H1 (cell line): ENCODE data around the gene MCUB. TPM values are rescaled to one million over a fixed set of nuclear protein-coding genes. Genes with fewer than 3 reads are reported as not detected.

Experiments used
- SIRT6 ChIP-seq: IDR thresholded peaks from one replicate; pipeline ENCODE4 v1.7.1; 2012; ENCODE audit warnings: low read length, inconsistent platforms
- polyA plus RNA-seq, 7 experiments: library from polyadenylated mRNA; depleted of rRNA in 3 of 7; stranded (reverse) in 5 of 7; unstranded in 2 of 7; fragments of >200 nt in 5 of 7; fragments of 200-250 nt in 2 of 7; gene quantifications; 1 replicate in 5 of 7; 2 replicates in 1 of 7; 4 replicates in 1 of 7; pipeline versions ENCODE4 v1.2.1 to v1.2.3, GENCODE V29; 2011 to 2013; ENCODE audit warnings: missing spikeins in 2 of 7, mixed read lengths in 2 of 7
- total RNA-seq: library from RNA; stranded (reverse); fragmentation: NEBNext Ultra II Directional; extraction: Animal tissue kit (Norgen Biotek cat#: 25700); gene quantifications from 2 replicates; pipeline ENCODE4 v1.2.1, GENCODE V29; 2021

The MCUB gene
- total and polyA plus RNA-seq, 2 of the 8 experiments (the other 6 are each of a cell fraction or from before 2014, with no cell fraction given): 15.2 to 19.4 TPM

DNA sequence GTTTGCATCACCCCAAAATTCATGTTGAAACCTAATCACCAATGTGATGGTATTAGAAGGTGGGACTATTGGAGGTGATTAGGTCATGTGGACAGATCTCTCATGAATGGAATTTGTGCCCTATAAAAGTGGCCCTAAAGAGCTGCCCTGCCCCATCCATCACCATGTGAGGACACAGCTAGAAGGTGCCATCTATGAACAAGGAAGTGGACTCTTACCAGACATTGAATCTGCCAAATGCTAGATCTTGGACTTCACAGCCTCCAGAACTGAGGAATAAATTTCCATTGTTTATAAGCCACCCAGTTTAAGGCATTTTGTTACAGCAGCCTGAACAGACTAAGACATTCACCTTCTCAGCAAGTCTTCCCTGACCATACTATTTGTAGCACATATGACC is 162.3 kb downstream of the MCUB start (continued):
- TF ChIP-seq SIRT6: no peak
